CD14-positive monocyte (primary cell): ENCODE data around the gene ALDH1A3. TPM values are rescaled to one million over a fixed set of nuclear protein-coding genes. Genes with fewer than 3 reads are reported as not detected.
A peak's percentile ranks its signal among the peaks of the same experiment; 100 is the strongest.

Experiments used
- DNase-seq, 3 donors: peaks; one replicate each; pipeline ENCODE4 v3.0.0-alpha.2; 2011 to 2022
- H2AFZ ChIP-seq: 2 replicates; pipeline ENCODE4 v1.6.0; 2012; ENCODE audit warnings: mild to moderate bottlenecking, low read depth, low read length, inconsistent platforms; ENCODE audit not compliant: insufficient read depth, poor library complexity, severe bottlenecking
- H3K27ac ChIP-seq, 2 donors: 1 replicate in 1 of 2; 2 replicates in 1 of 2; pipeline ENCODE4 v1.5.1; 2012 to 2013; ENCODE audit warnings: low read length in 2 of 2, control low read depth in 1 of 2, inconsistent platforms in 1 of 2, low read depth in 1 of 2, mild to moderate bottlenecking in 1 of 2
- H3K27me3 ChIP-seq, 2 donors: one replicate each; pipeline versions ENCODE4 v1.6.0 to v1.6.1; 2011 to 2013; ENCODE audit warnings: low read length in 2 of 2; ENCODE audit not compliant: control insufficient read depth in 2 of 2, insufficient read depth in 2 of 2
- H3K36me3 ChIP-seq, 2 donors: replicated peaks in 1 of 2; 1 replicate in 1 of 2; 2 replicates in 1 of 2; pipeline versions ENCODE4 v1.5.1 to v1.6.1; 2012 to 2013; ENCODE audit warnings: low read length in 2 of 2, control low read depth in 1 of 2, inconsistent platforms in 1 of 2, mild to moderate bottlenecking in 1 of 2; ENCODE audit not compliant: insufficient read depth in 2 of 2, control insufficient read depth in 1 of 2
- H3K4me1 ChIP-seq, 2 donors: 1 replicate in 1 of 2; 2 replicates in 1 of 2; pipeline versions ENCODE4 v1.5.1 to v1.6.1; 2012 to 2013; ENCODE audit warnings: low read length in 2 of 2, control low read depth in 1 of 2, inconsistent platforms in 1 of 2, mild to moderate bottlenecking in 1 of 2, moderate library complexity in 1 of 2; ENCODE audit not compliant: insufficient read depth in 2 of 2, control insufficient read depth in 1 of 2
- H3K4me2 ChIP-seq: replicated peaks from 2 replicates; pipeline ENCODE3; 2012; ENCODE audit warnings: low read length, moderate library complexity, mild to moderate bottlenecking; ENCODE audit not compliant: poor library complexity, severe bottlenecking; ENCODE audit errors: extremely low read depth
- H3K4me3 ChIP-seq, 3 experiments: fragments of 200-600 bp in 1 of 3; sonication (generic) in 1 of 3; replicated peaks in 1 of 3; 1 replicate in 2 of 3; 2 replicates in 1 of 3; pipeline ENCODE4 v1.5.1; 2011 to 2013; ENCODE audit warnings: low read length in 3 of 3, mild to moderate bottlenecking in 3 of 3, control low read depth in 2 of 3, low read depth in 2 of 3, inconsistent platforms in 1 of 3, moderate library complexity in 1 of 3
- H3K79me2 ChIP-seq: 2 replicates; pipeline ENCODE4 v1.6.0; 2012; ENCODE audit warnings: mild to moderate bottlenecking, control low read depth, inconsistent platforms, low read length, moderate library complexity; ENCODE audit not compliant: insufficient read depth
- H3K9ac ChIP-seq: 2 replicates; pipeline ENCODE4 v1.6.0; 2017; ENCODE audit warnings: low read length, mild to moderate bottlenecking; ENCODE audit not compliant: insufficient read depth, poor library complexity, severe bottlenecking
- H3K9me3 ChIP-seq, 2 donors: replicated peaks in 1 of 2; 1 replicate in 1 of 2; 2 replicates in 1 of 2; pipeline versions ENCODE4 v1.5.1 to v1.6.1; 2012 to 2013; ENCODE audit warnings: low read length in 2 of 2, control low read depth in 1 of 2; ENCODE audit not compliant: control insufficient read depth in 1 of 2, insufficient read depth in 1 of 2
- H4K20me1 ChIP-seq: 2 replicates; pipeline ENCODE4 v1.6.0; 2012; ENCODE audit warnings: mild to moderate bottlenecking, low read length, control low read depth, moderate library complexity; ENCODE audit not compliant: insufficient read depth
- H3K27ac Mint-ChIP-seq, 7 donors: one replicate each; pipeline ENCODE4 v1.8.0; 2020; ENCODE audit warnings: mild to moderate bottlenecking in 7 of 7, mixed read lengths in 7 of 7, moderate library complexity in 6 of 7, inconsistent platforms in 2 of 7
- H3K27me3 Mint-ChIP-seq, 3 donors: one replicate each; pipeline ENCODE4 v1.8.0; 2021 to 2022; ENCODE audit warnings: low read depth in 3 of 3, mild to moderate bottlenecking in 3 of 3, mixed read lengths in 3 of 3, moderate library complexity in 3 of 3, inconsistent platforms in 1 of 3
- H3K36me3 Mint-ChIP-seq, 2 donors: one replicate each; pipeline ENCODE4 v1.8.0; 2020; ENCODE audit warnings: mixed read lengths in 2 of 2, inconsistent platforms in 1 of 2, mild to moderate bottlenecking in 1 of 2
- H3K4me1 Mint-ChIP-seq: one replicate; pipeline ENCODE4 v1.8.0; 2020; ENCODE audit warnings: mild to moderate bottlenecking, mixed read lengths
- H3K4me3 Mint-ChIP-seq, 2 donors: one replicate each; pipeline ENCODE4 v1.8.0; 2020; ENCODE audit warnings: mild to moderate bottlenecking in 2 of 2, mixed read lengths in 2 of 2, moderate library complexity in 1 of 2
- H3K9me3 Mint-ChIP-seq, 7 donors: one replicate each; pipeline ENCODE4 v1.8.0; 2020 to 2022; ENCODE audit warnings: mixed read lengths in 7 of 7, mild to moderate bottlenecking in 6 of 7, moderate library complexity in 6 of 7, inconsistent platforms in 2 of 7
- CTCF ChIP-seq: fragments of 200-600 bp; IDR thresholded peaks from one replicate; pipeline ENCODE4 v1.8.0; 2022; ENCODE audit warnings: antibody characterized with exemption, mild to moderate bottlenecking
- WGBS: methylation state at CpG from one replicate; pipeline ENCODE4 v1.1.5; 2013; ENCODE audit warnings: missing lambda C conversion rate; ENCODE audit not compliant: insufficient coverage; 5-methylcytosine and 5-hydroxymethylcytosine counted together
- intact Hi-C, 2 donors: fragments of 100-400 bp; cut with micrococcal nuclease; formaldehyde crosslinking; loops; one replicate each; pipeline versions ENCODE4 v1.15.0 to v1.15.1; 2023
- polyA plus RNA-seq, 3 donors: library from polyadenylated mRNA; depleted of rRNA in 1 of 3; unstranded in 2 of 3; stranded (reverse) in 1 of 3; fragments of 300-500 nt in 2 of 3; fragments of >200 nt in 1 of 3; fragmentation: Illumina TruSeq in 2 of 3; gene quantifications; 1 replicate in 2 of 3; 2 replicates in 1 of 3; pipeline ENCODE4 v1.2.3, GENCODE V29; 2012 to 2021

ALDH1A3 gene
- polyA plus RNA-seq, 3 donors = not detected

GRCh38 chr15:100866386-100867330, 13.0 kb upstream of the ALDH1A3 start:
- Mint-ChIP-seq H3K9me3 (peaks cover 7 to 17% (median 11%) of the 10 kb centered on the region in 7 donors), H3K27me3 (peaks cover 7 to 31% (median 22%) of the 10 kb centered on the region in 3 donors), H3K4me3 (no peak overlapping the region), H3K4me1 (peaks cover 6% of the 10 kb centered on the region), H3K36me3 (no peaks in the 10 kb centered on the region), H3K27ac (no peak overlapping the region)
- WGBS = 92% methylated on average over 7 of the region's 12 CpGs
- H3K79me2 ChIP-seq = no peaks in the 10 kb centered on the region
- H3K27ac ChIP-seq = no peak overlapping the region
- H3K4me2 ChIP-seq = no peak overlapping the region
- H3K4me1 ChIP-seq = no peaks in the 10 kb centered on the region
- peaks cover 8 to 10% of the 10 kb centered on the region in 2 donors for H3K9me3 ChIP-seq
- H3K36me3 ChIP-seq = no peaks in the 10 kb centered on the region
- H3K27me3 ChIP-seq = no peaks in the 10 kb centered on the region
- H2AFZ ChIP-seq = no peak overlapping the region
- no peak overlapping the region for H3K9ac ChIP-seq
- intact Hi-C loops = no loop called here
- no peak for TF ChIP-seq CTCF
- no peak overlapping the region for H3K4me3 ChIP-seq
- no peak for DNase-seq
- no peaks in the 10 kb centered on the region for H4K20me1 ChIP-seq

GRCh38 chr15:100867433-100867832, 12.2 kb upstream of the ALDH1A3 start:
- H3K36me3 ChIP-seq = no peaks in the 10 kb centered on the region
- H4K20me1 ChIP-seq = no peaks in the 10 kb centered on the region
- H3K79me2 ChIP-seq = no peaks in the 10 kb centered on the region
- no peaks in the 10 kb centered on the region for H3K27me3 ChIP-seq
- H3K27ac ChIP-seq = no peak overlapping the region
- intact Hi-C loops = no loop called here
- peaks cover 7 to 29% (median 22%) of the 10 kb centered on the region in 3 donors for H3K27me3 Mint-ChIP-seq
- no peaks in the 10 kb centered on the region for H3K4me1 ChIP-seq
- DNase-seq = no peak
- peaks cover 7 to 17% (median 11%) of the 10 kb centered on the region in 7 donors for H3K9me3 Mint-ChIP-seq
- WGBS = no CpG with 5 or more reads among the region's 3 CpGs
- no peak overlapping the region for H3K9ac ChIP-seq
- H3K9me3 ChIP-seq = peaks cover 8 to 10% of the 10 kb centered on the region in 2 donors
- H3K4me3 Mint-ChIP-seq = no peak overlapping the region
- H3K4me3 ChIP-seq = no peak overlapping the region
- H3K4me1 Mint-ChIP-seq = peaks cover 6% of the 10 kb centered on the region
- H3K27ac Mint-ChIP-seq = peak overlapping the region in 1 of 7 donors; percentile 26
- no peak overlapping the region for H2AFZ ChIP-seq
- no peak for TF ChIP-seq CTCF
- H3K4me2 ChIP-seq = no peak overlapping the region
- no peaks in the 10 kb centered on the region for H3K36me3 Mint-ChIP-seq
